GM12864 (cell line): Measurements from ENCODE around the gene WASHC2C.
"Not testable (repeated sequence)": the region's sequence is repeated elsewhere in the genome, so short reads cannot be mapped to it uniquely, and the experiment has no call there.

Source experiments
- DNase-seq: peaks from one replicate; pipeline ENCODE4 v3.0.0-alpha.2; 2011; ENCODE audit warnings: low read depth
- H3K4me3 ChIP-seq: 2 replicates; pipeline ENCODE4 v1.5.1; 2011; ENCODE audit warnings: mild to moderate bottlenecking, low read depth, low read length, control low read depth

The WASHC2C gene

GRCh38 chr10:45726703-45727420, at the start of gene WASHC2C:
Gene WASHC2C (plus strand): TSS chr10:45727266. CDS start chr10:45727318, 52 bp downstream.
- DNase-seq: not testable (repeated sequence)
- H3K4me3 ChIP-seq: peak within 1 kb of the TSS; percentile 86

GRCh38 chr10:45678467-45678866, 48.6 kb upstream of the WASHC2C start:
- DNase-seq, H3K4me3 ChIP-seq: not testable (repeated sequence)

GRCh38 chr10:45710200-45710796, 16.8 kb upstream of the WASHC2C start:
- not testable (repeated sequence) for DNase-seq, H3K4me3 ChIP-seq

GRCh38 chr10:45711223-45711622, 15.8 kb upstream of the WASHC2C start:
- DNase-seq, H3K4me3 ChIP-seq: not testable (repeated sequence)

- DNase-seq, H3K4me3 ChIP-seq: not testable (repeated sequence)
These were observed 10.0 kb upstream of the WASHC2C start for GRCh38 chr10:45717053-45717452.

- not testable (repeated sequence) for DNase-seq
These were observed 9.4 kb upstream of the WASHC2C start for GRCh38 chr10:45717642-45718041.

GRCh38 chr10:45721503-45721902, 5.6 kb upstream of the WASHC2C start:
- DNase-seq: not testable (repeated sequence)

More at GRCh38 chr10:45717642-45718041, 9.4 kb upstream of the WASHC2C start:
- H3K4me3 ChIP-seq: not testable (repeated sequence)

GRCh38 chr10:45723851-45724250, 3.2 kb upstream of the WASHC2C start:
- not testable (repeated sequence) for H3K4me3 ChIP-seq, DNase-seq

More at GRCh38 chr10:45721503-45721902, 5.6 kb upstream of the WASHC2C start:
- H3K4me3 ChIP-seq: not testable (repeated sequence)

- not testable (repeated sequence) for DNase-seq
These were observed 427 bp downstream of the WASHC2C start for GRCh38 chr10:45727421-45727965.

GRCh38 chr10:45734449-45734848, 7.4 kb downstream of the WASHC2C start:
- DNase-seq: not testable (repeated sequence)

More at GRCh38 chr10:45727421-45727965, 427 bp downstream of the WASHC2C start:
- H3K4me3 ChIP-seq: peak overlapping the region; percentile 86

GRCh38 chr10:45734867-45735266, 7.8 kb downstream of the WASHC2C start:
- H3K4me3 ChIP-seq, DNase-seq: not testable (repeated sequence)

More at GRCh38 chr10:45734449-45734848, 7.4 kb downstream of the WASHC2C start:
- not testable (repeated sequence) for H3K4me3 ChIP-seq

GRCh38 chr10:45741559-45741958, 14.5 kb downstream of the WASHC2C start:
- H3K4me3 ChIP-seq, DNase-seq: not testable (repeated sequence)

- not testable (repeated sequence) for DNase-seq, H3K4me3 ChIP-seq
These were observed 14.9 kb downstream of the WASHC2C start for GRCh38 chr10:45742014-45742413.

- not testable (repeated sequence) for DNase-seq, H3K4me3 ChIP-seq
These were observed 24.1 kb downstream of the WASHC2C start for GRCh38 chr10:45751141-45751540.

- DNase-seq: not testable (repeated sequence)
These were observed 25.1 kb downstream of the WASHC2C start for GRCh38 chr10:45752210-45752609.

GRCh38 chr10:45753979-45754495, 27.0 kb downstream of the WASHC2C start:
- DNase-seq, H3K4me3 ChIP-seq: not testable (repeated sequence)

More at GRCh38 chr10:45752210-45752609, 25.1 kb downstream of the WASHC2C start:
- H3K4me3 ChIP-seq: not testable (repeated sequence)

GRCh38 chr10:45755083-45755482, 28.0 kb downstream of the WASHC2C start:
- not testable (repeated sequence) for DNase-seq, H3K4me3 ChIP-seq

- not testable (repeated sequence) for H3K4me3 ChIP-seq, DNase-seq
These were observed 29.0 kb downstream of the WASHC2C start for GRCh38 chr10:45756065-45756464.

- DNase-seq, H3K4me3 ChIP-seq: not testable (repeated sequence)
These were observed 30.8 kb downstream of the WASHC2C start for GRCh38 chr10:45757661-45758396.
